ENCODE measurements around the gene MTCL1. TPM values are rescaled to one million over a fixed set of nuclear protein-coding genes. Genes with fewer than 3 reads are reported as not detected.

MTCL1 gene
- total RNA-seq, 1 donor from 2014 or later: 50.5 TPM

- DNase-seq (ENCODE audit: low read depth): no peak
- TF ChIP-seq, protein P1, sequence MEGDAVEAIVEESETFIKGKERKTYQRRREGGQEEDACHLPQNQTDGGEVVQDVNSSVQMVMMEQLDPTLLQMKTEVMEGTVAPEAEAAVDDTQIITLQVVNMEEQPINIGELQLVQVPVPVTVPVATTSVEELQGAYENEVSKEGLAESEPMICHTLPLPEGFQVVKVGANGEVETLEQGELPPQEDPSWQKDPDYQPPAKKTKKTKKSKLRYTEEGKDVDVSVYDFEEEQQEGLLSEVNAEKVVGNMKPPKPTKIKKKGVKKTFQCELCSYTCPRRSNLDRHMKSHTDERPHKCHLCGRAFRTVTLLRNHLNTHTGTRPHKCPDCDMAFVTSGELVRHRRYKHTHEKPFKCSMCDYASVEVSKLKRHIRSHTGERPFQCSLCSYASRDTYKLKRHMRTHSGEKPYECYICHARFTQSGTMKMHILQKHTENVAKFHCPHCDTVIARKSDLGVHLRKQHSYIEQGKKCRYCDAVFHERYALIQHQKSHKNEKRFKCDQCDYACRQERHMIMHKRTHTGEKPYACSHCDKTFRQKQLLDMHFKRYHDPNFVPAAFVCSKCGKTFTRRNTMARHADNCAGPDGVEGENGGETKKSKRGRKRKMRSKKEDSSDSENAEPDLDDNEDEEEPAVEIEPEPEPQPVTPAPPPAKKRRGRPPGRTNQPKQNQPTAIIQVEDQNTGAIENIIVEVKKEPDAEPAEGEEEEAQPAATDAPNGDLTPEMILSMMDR (IDR thresholded peaks at IDR 0.05; ENCODE audit: insufficient read depth, low read length, poor library complexity, severe bottlenecking): no peak
- no peak overlapping the region for H3K4me3 ChIP-seq (ENCODE audit: low read depth, low read length)
- no peaks in the 10 kb centered on the region for H3K36me3 ChIP-seq (ENCODE audit: control insufficient read depth, insufficient read depth, low read length)
- no peaks in the 10 kb centered on the region for H3K27me3 ChIP-seq (ENCODE audit: control insufficient read depth, insufficient read depth, low read length)
Observed at GRCh38 chr18:8701546-8702118, 3.7 kb upstream of the MTCL1 start.

DNA sequence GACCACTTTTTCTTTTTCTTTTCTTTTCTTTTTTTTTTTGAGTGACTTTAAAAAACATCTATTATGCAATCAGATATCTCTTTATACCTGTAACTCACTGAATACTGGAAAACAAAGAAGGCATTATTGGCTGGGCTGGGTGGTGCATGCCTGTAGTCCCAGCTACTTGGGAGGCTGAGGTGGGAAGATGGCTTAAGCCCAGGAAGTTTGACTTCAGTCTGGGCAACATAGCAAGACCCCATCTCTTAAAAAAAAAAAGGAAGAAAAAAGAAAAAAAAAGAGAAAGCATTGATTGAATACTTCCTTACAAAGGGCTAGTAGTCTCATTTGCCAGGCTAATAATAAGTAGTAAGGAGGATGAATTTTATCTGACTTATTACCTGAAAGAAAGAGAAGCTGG, 2.7 kb upstream of the MTCL1 start:
- TF ChIP-seq, protein P1 (IDR thresholded peaks at IDR 0.05; ENCODE audit: insufficient read depth, low read length, poor library complexity, severe bottlenecking): no peak

GRCh38 chr18:8703092-8703709, 2.2 kb upstream of the MTCL1 start:
- no peak for DNase-seq (ENCODE audit: low read depth)
- TF ChIP-seq, protein P1 (IDR thresholded peaks at IDR 0.05; ENCODE audit: insufficient read depth, low read length, poor library complexity, severe bottlenecking): no peak

More for the DNA sequence above, 2.7 kb upstream of the MTCL1 start:
- DNase-seq (ENCODE audit: low read depth): no peak
- Histone ChIP-seq H3K36me3 (ENCODE audit: control insufficient read depth, insufficient read depth, low read length) (no peaks in the 10 kb centered on the region), H3K4me3 (ENCODE audit: low read depth, low read length) (no peak overlapping the region), H3K27me3 (ENCODE audit: control insufficient read depth, insufficient read depth, low read length) (no peaks in the 10 kb centered on the region)

GRCh38 chr18:8703781-8704301, 1.5 kb upstream of the MTCL1 start:
- Histone ChIP-seq H3K27me3 (ENCODE audit: control insufficient read depth, insufficient read depth, low read length) (no peaks in the 10 kb centered on the region), H3K4me3 (ENCODE audit: low read depth, low read length) (no peak overlapping the region), H3K36me3 (ENCODE audit: control insufficient read depth, insufficient read depth, low read length) (peaks cover 3% of the 10 kb centered on the region)
- TF ChIP-seq, protein P1 (IDR thresholded peaks at IDR 0.05; ENCODE audit: insufficient read depth, low read length, poor library complexity, severe bottlenecking): no peak
- no peak for DNase-seq (ENCODE audit: low read depth)

More at GRCh38 chr18:8703092-8703709, 2.2 kb upstream of the MTCL1 start:
- Histone ChIP-seq H3K4me3 (ENCODE audit: low read depth, low read length) (no peak overlapping the region), H3K27me3 (ENCODE audit: control insufficient read depth, insufficient read depth, low read length) (no peaks in the 10 kb centered on the region), H3K36me3 (ENCODE audit: control insufficient read depth, insufficient read depth, low read length) (no peaks in the 10 kb centered on the region)

- Histone ChIP-seq H3K27me3 (ENCODE audit: control insufficient read depth, insufficient read depth, low read length) (no peaks in the 10 kb centered on the region), H3K4me3 (ENCODE audit: low read depth, low read length) (peak overlapping the region; percentile 41), H3K36me3 (ENCODE audit: control insufficient read depth, insufficient read depth, low read length) (peaks cover 3% of the 10 kb centered on the region)
- TF ChIP-seq, protein P1 (IDR thresholded peaks at IDR 0.05; ENCODE audit: insufficient read depth, low read length, poor library complexity, severe bottlenecking): no peak
- no peak for DNase-seq (ENCODE audit: low read depth)
Observed at GRCh38 chr18:8704361-8705237, 757 bp upstream of the MTCL1 start.
